ENCODE results near the gene THSD8. TPM values are rescaled to one million over a fixed set of nuclear protein-coding genes. Genes with fewer than 3 reads are reported as not detected.
"Not testable (repeated sequence)": the region's sequence is repeated elsewhere in the genome, so short reads cannot be mapped to it uniquely, and the experiment has no call there.

Gene THSD8
- total RNA-seq, 1 donor from 2014 or later, result 14.2 TPM

GRCh38 chr19:12806242-12807081 lies 4.6 kb downstream of the THSD8 start, which contains the start of gene RNASEH2A:
Gene RNASEH2A, plus strand, starts transcription at chr19:12806584. Its CDS starts 90 bp downstream, at chr19:12806674.
- H3K27me3 Mint-ChIP-seq (ENCODE audit: unreplicated experiment), result peaks cover 14% of the 10 kb centered on the region
- no peak for TF ChIP-seq CTCF (IDR thresholded peaks at IDR 0.05; ENCODE audit: unreplicated experiment)
- peak within 1 kb of the TSS; percentile 94 for H3K4me3 Mint-ChIP-seq (ENCODE audit: unreplicated experiment)
- DNase-seq (ENCODE audit: low spot score), result peak; percentile 89
- H3K27ac Mint-ChIP-seq (ENCODE audit: unreplicated experiment), result no peak within 1 kb of the TSS
- peaks cover 4% of the 10 kb centered on the region for H3K9me3 Mint-ChIP-seq (ENCODE audit: unreplicated experiment)
- peaks cover 4% of the 10 kb centered on the region for H3K36me3 Mint-ChIP-seq (ENCODE audit: low read depth, unreplicated experiment)
- peaks cover 13% of the 10 kb centered on the region for H3K4me1 Mint-ChIP-seq (ENCODE audit: unreplicated experiment)

- Mint-ChIP-seq H3K27ac (ENCODE audit: unreplicated experiment) (no peak overlapping the region), H3K4me1 (ENCODE audit: unreplicated experiment) (no peaks in the 10 kb centered on the region), H3K9me3 (ENCODE audit: unreplicated experiment) (no peaks in the 10 kb centered on the region), H3K4me3 (ENCODE audit: unreplicated experiment) (no peak overlapping the region), H3K27me3 (ENCODE audit: unreplicated experiment) (peaks cover 4% of the 10 kb centered on the region), H3K36me3 (ENCODE audit: low read depth, unreplicated experiment) (peaks cover 6% of the 10 kb centered on the region)
- no peak for DNase-seq (ENCODE audit: low spot score)
- TF ChIP-seq CTCF (IDR thresholded peaks at IDR 0.05; ENCODE audit: unreplicated experiment), result no peak
Measured at GRCh38 chr19:12815088-12815487, 13.2 kb downstream of the THSD8 start.

- H3K9me3 Mint-ChIP-seq (ENCODE audit: unreplicated experiment); H3K36me3 Mint-ChIP-seq (ENCODE audit: low read depth, unreplicated experiment); H3K4me1 Mint-ChIP-seq (ENCODE audit: unreplicated experiment); H3K27me3 Mint-ChIP-seq (ENCODE audit: unreplicated experiment); DNase-seq (ENCODE audit: low spot score); H3K4me3 Mint-ChIP-seq (ENCODE audit: unreplicated experiment): not testable (repeated sequence)
- peak overlapping the region; percentile 16 for H3K27ac Mint-ChIP-seq (ENCODE audit: unreplicated experiment)
Measured at GRCh38 chr19:12817188-12817587, 15.3 kb downstream of the THSD8 start.

- H3K4me1 Mint-ChIP-seq (ENCODE audit: unreplicated experiment); H3K9me3 Mint-ChIP-seq (ENCODE audit: unreplicated experiment); H3K36me3 Mint-ChIP-seq (ENCODE audit: low read depth, unreplicated experiment); H3K27ac Mint-ChIP-seq (ENCODE audit: unreplicated experiment); H3K27me3 Mint-ChIP-seq (ENCODE audit: unreplicated experiment); H3K4me3 Mint-ChIP-seq (ENCODE audit: unreplicated experiment); DNase-seq (ENCODE audit: low spot score): not testable (repeated sequence)
Measured at GRCh38 chr19:12817810-12818209, 15.9 kb downstream of the THSD8 start.

- Mint-ChIP-seq H3K27me3 (ENCODE audit: unreplicated experiment) (peaks cover 7% of the 10 kb centered on the region), H3K36me3 (ENCODE audit: low read depth, unreplicated experiment) (no peaks in the 10 kb centered on the region), H3K9me3 (ENCODE audit: unreplicated experiment) (no peaks in the 10 kb centered on the region), H3K27ac (ENCODE audit: unreplicated experiment) (no peak overlapping the region), H3K4me1 (ENCODE audit: unreplicated experiment) (no peaks in the 10 kb centered on the region), H3K4me3 (ENCODE audit: unreplicated experiment) (no peak overlapping the region)
- TF ChIP-seq CTCF (IDR thresholded peaks at IDR 0.05; ENCODE audit: unreplicated experiment), result no peak
- no peak for DNase-seq (ENCODE audit: low spot score)
Measured at GRCh38 chr19:12821761-12822160, 19.9 kb downstream of the THSD8 start.

Measured in endothelial cell (in vitro differentiated cells).